ENCODE measurements around the gene SPACA9. TPM values are rescaled to one million over a fixed set of nuclear protein-coding genes. Genes with fewer than 3 reads are reported as not detected.

Gene SPACA9
- total and polyA plus RNA-seq, 10 of the 15 experiments (the other 5 are each of a cell fraction or from before 2014, with no cell fraction given): 0.68 to 2.9 (median 1.0) TPM

DNA sequence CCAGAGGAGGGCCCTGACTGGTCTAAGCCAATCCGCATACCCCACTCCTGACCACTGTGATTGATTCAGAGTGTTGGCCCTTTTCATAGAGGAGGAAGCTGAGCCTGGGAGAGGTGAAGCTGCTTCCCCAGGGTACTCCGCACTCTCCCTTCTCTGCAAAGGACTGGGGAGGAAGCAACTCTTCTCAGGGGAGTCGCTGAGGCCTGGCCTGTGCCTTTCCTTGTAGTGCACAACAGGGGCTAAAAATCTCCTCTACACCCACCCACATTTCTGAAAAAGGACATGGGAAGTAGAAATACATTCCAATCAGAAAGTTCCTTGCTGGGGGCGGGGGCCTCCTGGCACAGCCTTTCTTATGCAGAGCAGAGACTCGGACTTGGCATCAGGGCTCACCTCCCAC, 22.8 kb upstream of the SPACA9 start (continued):
- no peak for TF ChIP-seq FOS (IDR thresholded peaks at IDR 0.05; ENCODE audit: borderline replicate concordance, extremely low read depth, insufficient read length)

DNA sequence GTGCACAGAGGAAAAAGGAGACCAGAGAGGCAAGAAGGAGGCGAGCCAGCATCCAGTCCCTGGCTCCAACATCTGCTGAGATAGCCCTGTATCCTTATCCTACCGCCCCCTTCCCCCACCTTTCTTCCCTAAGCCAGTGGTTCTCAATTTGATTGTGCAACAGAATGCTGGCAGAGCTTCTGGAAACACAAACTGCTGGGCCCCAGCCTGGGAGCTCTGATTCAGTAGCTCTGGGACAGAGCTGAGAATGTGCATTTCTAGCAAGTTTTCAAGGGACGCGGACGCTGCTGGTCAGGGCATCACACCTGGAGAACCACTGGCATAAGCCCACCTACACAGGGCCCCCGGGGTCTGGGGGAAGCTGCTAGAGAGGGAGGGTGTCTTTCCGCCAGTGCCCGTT, 21.7 kb upstream of the SPACA9 start:
- RAD21 ChIA-PET (ENCODE audit: unreplicated experiment): no interaction called here
- 60% methylated on average over 8 of the region's 8 CpGs for WGBS (ENCODE audit: insufficient coverage, insufficient replicate concordance, low lambda C conversion rate, missing lambda C conversion rate)
- TF ChIP-seq RFX5 (IDR thresholded peaks at IDR 0.05; ENCODE audit: low read depth, low read length) (no peak), CEBPB (IDR thresholded peaks at IDR 0.05; ENCODE audit: borderline replicate concordance in 1 of 2, low read depth in 2 of 2, low read length in 2 of 2) (no peak), HCFC1 (IDR thresholded peaks at IDR 0.05; ENCODE audit: low read length) (no peak), ZZZ3 (IDR thresholded peaks at IDR 0.05; ENCODE audit: control insufficient read depth, insufficient read length, low read depth) (no peak), SIN3A (IDR thresholded peaks at IDR 0.05; ENCODE audit: low read depth, low read length) (no peak), SMARCA5 (IDR thresholded peaks at IDR 0.05) (no peak)
- TF ChIP-seq, protein P1, sequence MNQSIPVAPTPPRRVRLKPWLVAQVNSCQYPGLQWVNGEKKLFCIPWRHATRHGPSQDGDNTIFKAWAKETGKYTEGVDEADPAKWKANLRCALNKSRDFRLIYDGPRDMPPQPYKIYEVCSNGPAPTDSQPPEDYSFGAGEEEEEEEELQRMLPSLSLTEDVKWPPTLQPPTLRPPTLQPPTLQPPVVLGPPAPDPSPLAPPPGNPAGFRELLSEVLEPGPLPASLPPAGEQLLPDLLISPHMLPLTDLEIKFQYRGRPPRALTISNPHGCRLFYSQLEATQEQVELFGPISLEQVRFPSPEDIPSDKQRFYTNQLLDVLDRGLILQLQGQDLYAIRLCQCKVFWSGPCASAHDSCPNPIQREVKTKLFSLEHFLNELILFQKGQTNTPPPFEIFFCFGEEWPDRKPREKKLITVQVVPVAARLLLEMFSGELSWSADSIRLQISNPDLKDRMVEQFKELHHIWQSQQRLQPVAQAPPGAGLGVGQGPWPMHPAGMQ (IDR thresholded peaks at IDR 0.05; ENCODE audit: borderline replicate concordance): no peak
- TF ChIP-seq, protein P2, sequence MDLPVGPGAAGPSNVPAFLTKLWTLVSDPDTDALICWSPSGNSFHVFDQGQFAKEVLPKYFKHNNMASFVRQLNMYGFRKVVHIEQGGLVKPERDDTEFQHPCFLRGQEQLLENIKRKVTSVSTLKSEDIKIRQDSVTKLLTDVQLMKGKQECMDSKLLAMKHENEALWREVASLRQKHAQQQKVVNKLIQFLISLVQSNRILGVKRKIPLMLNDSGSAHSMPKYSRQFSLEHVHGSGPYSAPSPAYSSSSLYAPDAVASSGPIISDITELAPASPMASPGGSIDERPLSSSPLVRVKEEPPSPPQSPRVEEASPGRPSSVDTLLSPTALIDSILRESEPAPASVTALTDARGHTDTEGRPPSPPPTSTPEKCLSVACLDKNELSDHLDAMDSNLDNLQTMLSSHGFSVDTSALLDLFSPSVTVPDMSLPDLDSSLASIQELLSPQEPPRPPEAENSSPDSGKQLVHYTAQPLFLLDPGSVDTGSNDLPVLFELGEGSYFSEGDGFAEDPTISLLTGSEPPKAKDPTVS (IDR thresholded peaks at IDR 0.05; ENCODE audit: low read depth, low read length): no peak
- TF ChIP-seq, protein P3, sequence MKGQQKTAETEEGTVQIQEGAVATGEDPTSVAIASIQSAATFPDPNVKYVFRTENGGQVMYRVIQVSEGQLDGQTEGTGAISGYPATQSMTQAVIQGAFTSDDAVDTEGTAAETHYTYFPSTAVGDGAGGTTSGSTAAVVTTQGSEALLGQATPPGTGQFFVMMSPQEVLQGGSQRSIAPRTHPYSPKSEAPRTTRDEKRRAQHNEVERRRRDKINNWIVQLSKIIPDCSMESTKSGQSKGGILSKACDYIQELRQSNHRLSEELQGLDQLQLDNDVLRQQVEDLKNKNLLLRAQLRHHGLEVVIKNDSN (IDR thresholded peaks at IDR 0.05; ENCODE audit: borderline replicate concordance, extremely low read length, insufficient read depth, low read depth, low read length): no peak
- TF ChIP-seq, protein P4, sequence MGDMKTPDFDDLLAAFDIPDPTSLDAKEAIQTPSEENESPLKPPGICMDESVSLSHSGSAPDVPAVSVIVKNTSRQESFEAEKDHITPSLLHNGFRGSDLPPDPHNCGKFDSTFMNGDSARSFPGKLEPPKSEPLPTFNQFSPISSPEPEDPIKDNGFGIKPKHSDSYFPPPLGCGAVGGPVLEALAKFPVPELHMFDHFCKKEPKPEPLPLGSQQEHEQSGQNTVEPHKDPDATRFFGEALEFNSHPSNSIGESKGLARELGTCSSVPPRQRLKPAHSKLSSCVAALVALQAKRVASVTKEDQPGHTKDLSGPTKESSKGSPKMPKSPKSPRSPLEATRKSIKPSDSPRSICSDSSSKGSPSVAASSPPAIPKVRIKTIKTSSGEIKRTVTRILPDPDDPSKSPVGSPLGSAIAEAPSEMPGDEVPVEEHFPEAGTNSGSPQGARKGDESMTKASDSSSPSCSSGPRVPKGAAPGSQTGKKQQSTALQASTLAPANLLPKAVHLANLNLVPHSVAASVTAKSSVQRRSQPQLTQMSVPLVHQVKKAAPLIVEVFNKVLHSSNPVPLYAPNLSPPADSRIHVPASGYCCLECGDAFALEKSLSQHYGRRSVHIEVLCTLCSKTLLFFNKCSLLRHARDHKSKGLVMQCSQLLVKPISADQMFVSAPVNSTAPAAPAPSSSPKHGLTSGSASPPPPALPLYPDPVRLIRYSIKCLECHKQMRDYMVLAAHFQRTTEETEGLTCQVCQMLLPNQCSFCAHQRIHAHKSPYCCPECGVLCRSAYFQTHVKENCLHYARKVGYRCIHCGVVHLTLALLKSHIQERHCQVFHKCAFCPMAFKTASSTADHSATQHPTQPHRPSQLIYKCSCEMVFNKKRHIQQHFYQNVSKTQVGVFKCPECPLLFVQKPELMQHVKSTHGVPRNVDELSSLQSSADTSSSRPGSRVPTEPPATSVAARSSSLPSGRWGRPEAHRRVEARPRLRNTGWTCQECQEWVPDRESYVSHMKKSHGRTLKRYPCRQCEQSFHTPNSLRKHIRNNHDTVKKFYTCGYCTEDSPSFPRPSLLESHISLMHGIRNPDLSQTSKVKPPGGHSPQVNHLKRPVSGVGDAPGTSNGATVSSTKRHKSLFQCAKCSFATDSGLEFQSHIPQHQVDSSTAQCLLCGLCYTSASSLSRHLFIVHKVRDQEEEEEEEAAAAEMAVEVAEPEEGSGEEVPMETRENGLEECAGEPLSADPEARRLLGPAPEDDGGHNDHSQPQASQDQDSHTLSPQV (IDR thresholded peaks at IDR 0.05): no peak
- TF ChIP-seq, protein P5, sequence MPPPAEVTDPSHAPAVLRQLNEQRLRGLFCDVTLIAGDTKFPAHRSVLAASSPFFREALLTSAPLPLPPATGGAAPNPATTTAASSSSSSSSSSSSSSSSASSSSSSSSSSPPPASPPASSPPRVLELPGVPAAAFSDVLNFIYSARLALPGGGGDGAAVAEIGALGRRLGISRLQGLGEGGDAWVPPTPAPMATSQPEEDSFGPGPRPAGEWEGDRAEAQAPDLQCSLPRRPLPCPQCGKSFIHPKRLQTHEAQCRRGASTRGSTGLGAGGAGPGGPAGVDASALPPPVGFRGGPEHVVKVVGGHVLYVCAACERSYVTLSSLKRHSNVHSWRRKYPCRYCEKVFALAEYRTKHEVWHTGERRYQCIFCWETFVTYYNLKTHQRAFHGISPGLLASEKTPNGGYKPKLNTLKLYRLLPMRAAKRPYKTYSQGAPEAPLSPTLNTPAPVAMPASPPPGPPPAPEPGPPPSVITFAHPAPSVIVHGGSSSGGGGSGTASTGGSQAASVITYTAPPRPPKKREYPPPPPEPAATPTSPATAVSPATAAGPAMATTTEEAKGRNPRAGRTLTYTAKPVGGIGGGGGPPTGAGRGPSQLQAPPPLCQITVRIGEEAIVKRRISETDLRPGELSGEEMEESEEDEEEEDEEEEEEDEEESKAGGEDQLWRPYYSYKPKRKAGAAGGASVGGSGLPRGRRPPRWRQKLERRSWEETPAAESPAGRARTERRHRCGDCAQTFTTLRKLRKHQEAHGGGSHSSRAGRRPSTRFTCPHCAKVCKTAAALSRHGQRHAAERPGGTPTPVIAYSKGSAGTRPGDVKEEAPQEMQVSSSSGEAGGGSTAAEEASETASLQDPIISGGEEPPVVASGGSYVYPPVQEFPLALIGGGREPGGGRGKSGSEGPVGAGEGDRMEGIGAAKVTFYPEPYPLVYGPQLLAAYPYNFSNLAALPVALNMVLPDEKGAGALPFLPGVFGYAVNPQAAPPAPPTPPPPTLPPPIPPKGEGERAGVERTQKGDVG (CRISPR knock-in tag; IDR thresholded peaks at IDR 0.05): no peak

More for the DNA sequence above, 21.7 kb upstream of the SPACA9 start:
- BruUV-seq (replicated peaks): no TSS peak
- no peak overlapping the region for H3K4me2 ChIP-seq (ENCODE audit: control insufficient read depth, insufficient read depth)
- DNase-seq (ENCODE audit: low read depth, low spot score) (no peak), FAIRE-seq (no peak), ATAC-seq (no peak)
- CTCF ChIA-PET: no interaction called here
- H3K4me1 ChIP-seq (ENCODE audit: control insufficient read depth, insufficient read depth, low read length): no peaks in the 10 kb centered on the region
- no peaks in the 10 kb centered on the region for H3K79me2 ChIP-seq (ENCODE audit: control insufficient read depth, insufficient read depth, low read length)
- no peak overlapping the region for H3K27ac ChIP-seq (ENCODE audit: control insufficient read depth, insufficient read depth)
- H3K9me3 ChIP-seq (replicated peaks; ENCODE audit: control insufficient read depth, insufficient read depth, low read length): no peaks in the 10 kb centered on the region
- in situ Hi-C loops (cut with MboI) (no loop called here), intact Hi-C loops (cut with micrococcal nuclease; ENCODE audit: unreplicated experiment) (no loop called here)
- H3K36me3 ChIP-seq (ENCODE audit: control insufficient read depth in 2 of 2, insufficient read depth in 2 of 2, low read length in 1 of 2): no peaks in the 10 kb centered on the region
- H4K20me1 ChIP-seq (ENCODE audit: control insufficient read depth, insufficient read depth): no peaks in the 10 kb centered on the region
- SMC1A ChIA-PET (ENCODE audit: uncharacterized antibody, unreplicated experiment): no interaction called here
- no peak overlapping the region for H3K9ac ChIP-seq (ENCODE audit: control insufficient read depth, insufficient read depth, low read length)
- no peaks in the 10 kb centered on the region; a peak in 1 of 4 replicates for H3K27me3 ChIP-seq (replicated peaks in 1 of 2; ENCODE audit: control insufficient read depth in 2 of 2, insufficient read depth in 2 of 2, low read length in 1 of 2)
- H2AFZ ChIP-seq (ENCODE audit: control insufficient read depth, low read depth, low read length): no peak overlapping the region
- POLR2A ChIA-PET: no interaction called here
- H3K4me3 ChIP-seq: no peak overlapping the region

All from GM12878 (cell line).